CD4-positive, alpha-beta T cell (primary cell): Measurements from ENCODE around the gene MYH7B. TPM values are rescaled to one million over a fixed set of nuclear protein-coding genes. Genes with fewer than 3 reads are reported as not detected.

ENCODE experiments used
- ATAC-seq: fragments of 200-7000 bp; cut with Tn5 transposase; one replicate; pipeline ENCODE4 v1.10.0; 2022; ENCODE audit warnings: mild to moderate bottlenecking; ENCODE audit not compliant: poor library complexity
- CTCF ChIA-PET: fragments of 350-600 bp; sonication (Branson Sonifier 250); formaldehyde crosslinking; loops from one replicate; lab custom pipeline; 2021; ENCODE audit warnings: antibody characterized with exemption, inconsistent platforms; lab: Charles Lee
- POLR2A ChIA-PET: fragments of 350-600 bp; sonication (Branson Sonifier 250); formaldehyde crosslinking; loops from one replicate; lab custom pipeline; 2021; ENCODE audit warnings: antibody characterized with exemption, inconsistent platforms; lab: Charles Lee
- DNase-seq, 14 experiments: peaks; one replicate each; pipeline ENCODE4 v3.0.0-alpha.2; 2013 to 2020; ENCODE audit warnings: mixed read lengths in 2 of 14
- H3K27ac ChIP-seq, 2 donors: one replicate each; pipeline versions ENCODE4 v1.5.1 to v1.7.0; 2013; ENCODE audit warnings: low read length in 2 of 2, low read depth in 1 of 2, mild to moderate bottlenecking in 1 of 2
- H3K27me3 ChIP-seq, 2 experiments: 1 replicate in 1 of 2; 2 replicates in 1 of 2; pipeline versions ENCODE4 v1.6.1 to v1.7.0; 2013; ENCODE audit warnings: low read length in 2 of 2, control low read depth in 1 of 2, mild to moderate bottlenecking in 1 of 2, moderate library complexity in 1 of 2; ENCODE audit not compliant: insufficient read depth in 2 of 2, control insufficient read depth in 1 of 2
- H3K36me3 ChIP-seq: one replicate; pipeline ENCODE4 v1.6.1; 2013; ENCODE audit warnings: low read length, control low read depth; ENCODE audit not compliant: insufficient read depth
- H3K4me1 ChIP-seq: one replicate; pipeline ENCODE4 v1.6.1; 2013; ENCODE audit warnings: low read length, control low read depth; ENCODE audit not compliant: insufficient read depth
- H3K4me3 ChIP-seq: one replicate; pipeline ENCODE4 v1.5.1; 2013; ENCODE audit warnings: mild to moderate bottlenecking, low read length, moderate library complexity
- H3K9me3 ChIP-seq, 2 experiments: 1 replicate in 1 of 2; 2 replicates in 1 of 2; pipeline versions ENCODE4 v1.6.1 to v1.7.0; 2013; ENCODE audit warnings: low read length in 2 of 2, mild to moderate bottlenecking in 2 of 2, control low read depth in 1 of 2, moderate library complexity in 1 of 2; ENCODE audit not compliant: control insufficient read depth in 1 of 2, insufficient read depth in 1 of 2
- H3K27ac Mint-ChIP-seq: one replicate; pipeline ENCODE4 v1.8.0; 2020; ENCODE audit warnings: mixed read lengths
- H3K27me3 Mint-ChIP-seq: one replicate; pipeline ENCODE4 v1.8.0; 2021; ENCODE audit warnings: mixed read lengths
- H3K36me3 Mint-ChIP-seq: one replicate; pipeline ENCODE4 v1.8.0; 2021; ENCODE audit warnings: low read depth, mixed read lengths
- H3K4me1 Mint-ChIP-seq: one replicate; pipeline ENCODE4 v1.8.0; 2021; ENCODE audit warnings: low read depth, mixed read lengths
- H3K4me3 Mint-ChIP-seq: one replicate; pipeline ENCODE4 v1.8.0; 2020; ENCODE audit warnings: mild to moderate bottlenecking, mixed read lengths
- H3K9me3 Mint-ChIP-seq: one replicate; pipeline ENCODE4 v1.8.0; 2020; ENCODE audit warnings: mixed read lengths
- CTCF ChIP-seq: fragments of 200-600 bp; IDR thresholded peaks from one replicate; pipeline ENCODE4 v1.8.0; 2022; ENCODE audit warnings: antibody characterized with exemption, mild to moderate bottlenecking
- intact Hi-C, 2 experiments: fragments of 100-400 bp; cut with DNase I in 1 of 2; cut with micrococcal nuclease in 1 of 2; formaldehyde crosslinking; loops; one replicate each; pipeline versions ENCODE4 v1.15.1 to v1.9.0; 2023 to 2025; cut with DNase I, micrococcal nuclease
- total RNA-seq, 174 experiments: library from RNA in 2 of 174; stranded (reverse) in 2 of 174; gene quantifications; one replicate each; pipeline ENCODE4 v1.2.3 and lab custom pipeline; 2021 to 2026

MYH7B gene
- total RNA-seq, 2 experiments from 2014 or later: 0.53 to 0.58 TPM

- Histone ChIP-seq H3K9me3 (no peaks in the 10 kb centered on the region), H3K27ac (no peak overlapping the region), H3K4me1 (no peaks in the 10 kb centered on the region), H3K27me3 (no peaks in the 10 kb centered on the region), H3K4me3 (no peak overlapping the region), H3K36me3 (peaks cover 62% of the 10 kb centered on the region)
- ATAC-seq (no peak), DNase-seq (no peak)
- H3K36me3 Mint-ChIP-seq: peaks cover 63% of the 10 kb centered on the region
- intact Hi-C loops: no loop called here
- H3K4me3 Mint-ChIP-seq: no peak overlapping the region
- H3K27ac Mint-ChIP-seq: no peak overlapping the region
- H3K4me1 Mint-ChIP-seq: no peaks in the 10 kb centered on the region
- CTCF ChIA-PET: interaction anchor here (0.6 kb wide), 1 partner anchor 1111 kb away, joined by 4 read pairs; no protein-coding TSS in a partner anchor
- POLR2A ChIA-PET: no interaction called here
- H3K27me3 Mint-ChIP-seq: no peaks in the 10 kb centered on the region
- no peak for TF ChIP-seq CTCF
- no peaks in the 10 kb centered on the region for H3K9me3 Mint-ChIP-seq
These were observed 9.0 kb upstream of the MYH7B start for GRCh38 chr20:34946661-34947060.

GRCh38 chr20:34947336-34947735, 8.3 kb upstream of the MYH7B start:
- POLR2A ChIA-PET: no interaction called here
- Mint-ChIP-seq H3K36me3 (peaks cover 56% of the 10 kb centered on the region), H3K27me3 (no peaks in the 10 kb centered on the region), H3K4me1 (no peaks in the 10 kb centered on the region), H3K9me3 (no peaks in the 10 kb centered on the region), H3K27ac (no peak overlapping the region), H3K4me3 (no peak overlapping the region)
- H3K27ac ChIP-seq: no peak overlapping the region
- CTCF ChIA-PET: no interaction called here
- intact Hi-C loops: no loop called here
- H3K4me1 ChIP-seq: no peaks in the 10 kb centered on the region
- H3K4me3 ChIP-seq: no peak overlapping the region
- DNase-seq (no peak), ATAC-seq (no peak)
- no peaks in the 10 kb centered on the region for H3K27me3 ChIP-seq
- no peaks in the 10 kb centered on the region for H3K9me3 ChIP-seq
- no peak for TF ChIP-seq CTCF
- H3K36me3 ChIP-seq: peaks cover 56% of the 10 kb centered on the region

- peaks cover 49% of the 10 kb centered on the region for H3K36me3 Mint-ChIP-seq
- peaks cover 49% of the 10 kb centered on the region for H3K36me3 ChIP-seq
- intact Hi-C loops: no loop called here
- H3K27ac ChIP-seq: no peak overlapping the region
- POLR2A ChIA-PET: no interaction called here
- H3K9me3 Mint-ChIP-seq: no peaks in the 10 kb centered on the region
- H3K4me1 ChIP-seq: no peaks in the 10 kb centered on the region
- H3K27ac Mint-ChIP-seq: no peak overlapping the region
- no peak for ATAC-seq
- CTCF ChIA-PET: no interaction called here
- no peak overlapping the region for H3K4me3 ChIP-seq
- H3K27me3 Mint-ChIP-seq: no peaks in the 10 kb centered on the region
- H3K27me3 ChIP-seq: no peaks in the 10 kb centered on the region
- no peaks in the 10 kb centered on the region for H3K9me3 ChIP-seq
- TF ChIP-seq CTCF: no peak
- no peaks in the 10 kb centered on the region for H3K4me1 Mint-ChIP-seq
- H3K4me3 Mint-ChIP-seq: no peak overlapping the region
- no peak for DNase-seq
These were observed 7.6 kb upstream of the MYH7B start for GRCh38 chr20:34948030-34948429.
